CD14-positive monocyte (primary cell): Measurements from ENCODE around the gene PRKAR1B. TPM values are rescaled to one million over a fixed set of nuclear protein-coding genes. Genes with fewer than 3 reads are reported as not detected.

Source experiments
- DNase-seq, 3 donors: peaks; one replicate each; pipeline ENCODE4 v3.0.0-alpha.2; 2011 to 2022
- H2AFZ ChIP-seq: 2 replicates; pipeline ENCODE4 v1.6.0; 2012; ENCODE audit warnings: mild to moderate bottlenecking, low read depth, low read length, inconsistent platforms; ENCODE audit not compliant: insufficient read depth, poor library complexity, severe bottlenecking
- H3K27ac ChIP-seq, 2 donors: 1 replicate in 1 of 2; 2 replicates in 1 of 2; pipeline ENCODE4 v1.5.1; 2012 to 2013; ENCODE audit warnings: low read length in 2 of 2, control low read depth in 1 of 2, inconsistent platforms in 1 of 2, low read depth in 1 of 2, mild to moderate bottlenecking in 1 of 2
- H3K27me3 ChIP-seq, 2 donors: one replicate each; pipeline versions ENCODE4 v1.6.0 to v1.6.1; 2011 to 2013; ENCODE audit warnings: low read length in 2 of 2; ENCODE audit not compliant: control insufficient read depth in 2 of 2, insufficient read depth in 2 of 2
- H3K36me3 ChIP-seq, 2 donors: replicated peaks in 1 of 2; 1 replicate in 1 of 2; 2 replicates in 1 of 2; pipeline versions ENCODE4 v1.5.1 to v1.6.1; 2012 to 2013; ENCODE audit warnings: low read length in 2 of 2, control low read depth in 1 of 2, inconsistent platforms in 1 of 2, mild to moderate bottlenecking in 1 of 2; ENCODE audit not compliant: insufficient read depth in 2 of 2, control insufficient read depth in 1 of 2
- H3K4me1 ChIP-seq, 2 donors: 1 replicate in 1 of 2; 2 replicates in 1 of 2; pipeline versions ENCODE4 v1.5.1 to v1.6.1; 2012 to 2013; ENCODE audit warnings: low read length in 2 of 2, control low read depth in 1 of 2, inconsistent platforms in 1 of 2, mild to moderate bottlenecking in 1 of 2, moderate library complexity in 1 of 2; ENCODE audit not compliant: insufficient read depth in 2 of 2, control insufficient read depth in 1 of 2
- H3K4me2 ChIP-seq: replicated peaks from 2 replicates; pipeline ENCODE3; 2012; ENCODE audit warnings: low read length, moderate library complexity, mild to moderate bottlenecking; ENCODE audit not compliant: poor library complexity, severe bottlenecking; ENCODE audit errors: extremely low read depth
- H3K4me3 ChIP-seq, 3 experiments: fragments of 200-600 bp in 1 of 3; sonication (generic) in 1 of 3; replicated peaks in 1 of 3; 1 replicate in 2 of 3; 2 replicates in 1 of 3; pipeline ENCODE4 v1.5.1; 2011 to 2013; ENCODE audit warnings: low read length in 3 of 3, mild to moderate bottlenecking in 3 of 3, control low read depth in 2 of 3, low read depth in 2 of 3, inconsistent platforms in 1 of 3, moderate library complexity in 1 of 3
- H3K79me2 ChIP-seq: 2 replicates; pipeline ENCODE4 v1.6.0; 2012; ENCODE audit warnings: mild to moderate bottlenecking, control low read depth, inconsistent platforms, low read length, moderate library complexity; ENCODE audit not compliant: insufficient read depth
- H3K9ac ChIP-seq: 2 replicates; pipeline ENCODE4 v1.6.0; 2017; ENCODE audit warnings: low read length, mild to moderate bottlenecking; ENCODE audit not compliant: insufficient read depth, poor library complexity, severe bottlenecking
- H3K9me3 ChIP-seq, 2 donors: replicated peaks in 1 of 2; 1 replicate in 1 of 2; 2 replicates in 1 of 2; pipeline versions ENCODE4 v1.5.1 to v1.6.1; 2012 to 2013; ENCODE audit warnings: low read length in 2 of 2, control low read depth in 1 of 2; ENCODE audit not compliant: control insufficient read depth in 1 of 2, insufficient read depth in 1 of 2
- H4K20me1 ChIP-seq: 2 replicates; pipeline ENCODE4 v1.6.0; 2012; ENCODE audit warnings: mild to moderate bottlenecking, low read length, control low read depth, moderate library complexity; ENCODE audit not compliant: insufficient read depth
- H3K27ac Mint-ChIP-seq, 7 donors: one replicate each; pipeline ENCODE4 v1.8.0; 2020; ENCODE audit warnings: mild to moderate bottlenecking in 7 of 7, mixed read lengths in 7 of 7, moderate library complexity in 6 of 7, inconsistent platforms in 2 of 7
- H3K27me3 Mint-ChIP-seq, 3 donors: one replicate each; pipeline ENCODE4 v1.8.0; 2021 to 2022; ENCODE audit warnings: low read depth in 3 of 3, mild to moderate bottlenecking in 3 of 3, mixed read lengths in 3 of 3, moderate library complexity in 3 of 3, inconsistent platforms in 1 of 3
- H3K36me3 Mint-ChIP-seq, 2 donors: one replicate each; pipeline ENCODE4 v1.8.0; 2020; ENCODE audit warnings: mixed read lengths in 2 of 2, inconsistent platforms in 1 of 2, mild to moderate bottlenecking in 1 of 2
- H3K4me1 Mint-ChIP-seq: one replicate; pipeline ENCODE4 v1.8.0; 2020; ENCODE audit warnings: mild to moderate bottlenecking, mixed read lengths
- H3K4me3 Mint-ChIP-seq, 2 donors: one replicate each; pipeline ENCODE4 v1.8.0; 2020; ENCODE audit warnings: mild to moderate bottlenecking in 2 of 2, mixed read lengths in 2 of 2, moderate library complexity in 1 of 2
- H3K9me3 Mint-ChIP-seq, 7 donors: one replicate each; pipeline ENCODE4 v1.8.0; 2020 to 2022; ENCODE audit warnings: mixed read lengths in 7 of 7, mild to moderate bottlenecking in 6 of 7, moderate library complexity in 6 of 7, inconsistent platforms in 2 of 7
- CTCF ChIP-seq: fragments of 200-600 bp; IDR thresholded peaks from one replicate; pipeline ENCODE4 v1.8.0; 2022; ENCODE audit warnings: antibody characterized with exemption, mild to moderate bottlenecking
- WGBS: methylation state at CpG from one replicate; pipeline ENCODE4 v1.1.5; 2013; ENCODE audit warnings: missing lambda C conversion rate; ENCODE audit not compliant: insufficient coverage; 5-methylcytosine and 5-hydroxymethylcytosine counted together
- intact Hi-C, 2 donors: fragments of 100-400 bp; cut with micrococcal nuclease; formaldehyde crosslinking; loops; one replicate each; pipeline versions ENCODE4 v1.15.0 to v1.15.1; 2023
- polyA plus RNA-seq, 3 donors: library from polyadenylated mRNA; depleted of rRNA in 1 of 3; unstranded in 2 of 3; stranded (reverse) in 1 of 3; fragments of 300-500 nt in 2 of 3; fragments of >200 nt in 1 of 3; fragmentation: Illumina TruSeq in 2 of 3; gene quantifications; 1 replicate in 2 of 3; 2 replicates in 1 of 3; pipeline ENCODE4 v1.2.3, GENCODE V29; 2012 to 2021

PRKAR1B gene
- polyA plus RNA-seq, 3 donors = 0.94 to 2.1 (median 1.1) TPM

GRCh38 chr7:734808-735207 lies 7.7 kb upstream of the PRKAR1B start:
- Mint-ChIP-seq H3K36me3 (peaks cover 18 to 30% of the 10 kb centered on the region in 2 donors), H3K27me3 (no peaks in the 10 kb centered on the region), H3K27ac (no peak overlapping the region), H3K4me3 (no peak overlapping the region), H3K4me1 (no peaks in the 10 kb centered on the region), H3K9me3 (peaks cover 0 to 7% (median 2%) of the 10 kb centered on the region in 7 donors)
- no peak overlapping the region for H2AFZ ChIP-seq
- H3K79me2 ChIP-seq = peaks cover 4% of the 10 kb centered on the region
- TF ChIP-seq CTCF = no peak
- whole genome bisulfite sequencing = 98% methylated on average over 10 of the region's 11 CpGs
- DNase-seq = no peak
- no peaks in the 10 kb centered on the region for H3K4me1 ChIP-seq
- no peak overlapping the region for H3K4me2 ChIP-seq
- H3K27me3 ChIP-seq = no peaks in the 10 kb centered on the region
- no peak overlapping the region for H3K4me3 ChIP-seq
- intact Hi-C loops = no loop called here
- no peak overlapping the region for H3K27ac ChIP-seq
- peaks cover 15 to 16% of the 10 kb centered on the region in 2 donors for H3K9me3 ChIP-seq
- no peaks in the 10 kb centered on the region for H4K20me1 ChIP-seq
- no peak overlapping the region for H3K9ac ChIP-seq
- H3K36me3 ChIP-seq = peaks cover 13 to 45% of the 10 kb centered on the region in 2 donors

- no peak overlapping the region for H3K27ac Mint-ChIP-seq
- Histone ChIP-seq H3K36me3 (peaks cover 13 to 48% of the 10 kb centered on the region in 2 donors), H3K4me1 (no peaks in the 10 kb centered on the region), H3K27ac (no peak overlapping the region), H3K9me3 (peaks cover 15 to 16% of the 10 kb centered on the region in 2 donors), H4K20me1 (no peaks in the 10 kb centered on the region), H3K4me3 (no peak overlapping the region), H3K4me2 (no peak overlapping the region), H3K9ac (no peak overlapping the region), H2AFZ (no peak overlapping the region), H3K27me3 (no peaks in the 10 kb centered on the region), H3K79me2 (peaks cover 4% of the 10 kb centered on the region)
- H3K27me3 Mint-ChIP-seq = no peaks in the 10 kb centered on the region
- H3K36me3 Mint-ChIP-seq = peaks cover 20 to 29% of the 10 kb centered on the region in 2 donors
- 100% methylated on average over 3 of the region's 4 CpGs for WGBS
- peaks cover 0 to 7% (median 2%) of the 10 kb centered on the region in 7 donors for H3K9me3 Mint-ChIP-seq
- H3K4me3 Mint-ChIP-seq = no peak overlapping the region
- no peak for DNase-seq
- intact Hi-C loops = no loop called here
- no peaks in the 10 kb centered on the region for H3K4me1 Mint-ChIP-seq
- no peak for TF ChIP-seq CTCF
These were observed 7.1 kb upstream of the PRKAR1B start for GRCh38 chr7:734214-734613.
